ENCODE results near the gene TMCO4.
A peak's percentile ranks its signal among the peaks of the same experiment; 100 is the strongest.
"Not testable (repeated sequence)": the region's sequence is repeated elsewhere in the genome, so short reads cannot be mapped to it uniquely, and the experiment has no call there.

TMCO4 gene

GRCh38 chr1:19813643-19813960 is 13.9 kb upstream of the TMCO4 start:
- DNase-seq (ENCODE audit: low read depth), result no peak

DNA sequence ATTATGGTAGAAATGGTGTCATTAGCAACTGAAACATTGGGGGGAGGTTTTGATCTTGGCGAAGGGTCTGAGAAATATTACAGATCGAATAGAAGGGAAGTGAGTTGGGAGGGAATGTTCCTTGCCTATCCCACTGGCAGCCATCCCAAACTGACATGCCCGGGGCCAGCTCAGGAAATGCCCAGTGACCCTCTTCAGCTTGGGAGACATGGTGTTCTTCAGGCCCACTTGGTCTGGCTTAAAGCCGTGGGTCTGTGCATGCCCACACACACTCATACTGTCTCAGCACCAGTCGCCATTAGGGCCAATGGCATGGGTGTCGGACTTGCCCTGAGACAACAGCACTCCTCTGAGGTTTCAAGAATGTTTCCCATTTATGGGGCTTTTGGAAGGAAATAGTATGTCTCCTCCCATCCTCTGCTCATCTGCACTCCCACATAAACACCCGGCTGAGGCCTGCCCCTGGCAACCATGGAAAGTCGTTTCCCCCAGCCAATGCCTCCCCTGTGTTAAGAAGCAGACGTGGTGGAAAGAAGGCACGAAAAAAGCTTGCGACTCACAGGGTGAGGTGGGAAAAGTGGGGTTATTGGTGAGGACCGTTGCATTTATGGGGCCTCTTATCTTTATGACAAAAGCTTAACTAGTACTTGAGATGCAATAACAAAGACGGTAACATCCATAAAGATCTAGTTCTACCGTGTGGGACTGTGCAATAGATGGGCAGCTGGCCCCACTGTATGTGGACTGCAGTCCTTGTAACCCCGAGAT is 13.3 kb upstream of the TMCO4 start:
- no peak for DNase-seq (ENCODE audit: low read depth)

- DNase-seq (ENCODE audit: low read depth), result peak; percentile 28
Observed at GRCh38 chr1:19811206-19811851, 11.6 kb upstream of the TMCO4 start.

- no peak for DNase-seq (ENCODE audit: low read depth)
Observed at GRCh38 chr1:19809044-19809750, 9.5 kb upstream of the TMCO4 start.

- DNase-seq (ENCODE audit: low read depth), result no peak
Observed at GRCh38 chr1:19808351-19808750, 8.6 kb upstream of the TMCO4 start.

DNA sequence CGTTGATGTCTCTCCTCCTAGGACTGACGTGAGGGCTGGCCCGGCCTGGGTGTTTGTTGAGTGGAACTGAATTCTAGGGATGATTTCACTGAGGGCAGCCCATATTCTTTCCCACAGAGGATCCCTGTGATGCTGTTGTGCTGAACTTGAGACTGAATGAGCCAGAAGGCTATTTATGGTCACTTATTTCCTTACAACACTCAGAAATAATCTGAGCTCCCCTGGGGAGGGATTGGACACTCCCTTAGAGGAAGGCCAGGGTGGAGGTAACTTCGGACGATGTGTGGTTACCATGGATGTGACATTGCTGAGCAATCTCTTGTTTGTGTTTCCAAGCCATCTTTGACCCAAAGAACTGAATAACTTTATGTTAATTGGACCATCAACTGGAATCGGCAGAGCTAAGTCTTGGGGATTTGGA is 5.1 kb upstream of the TMCO4 start:
- no peak for DNase-seq (ENCODE audit: low read depth)

GRCh38 chr1:19802269-19802668 is 2.6 kb upstream of the TMCO4 start:
- DNase-seq (ENCODE audit: low read depth), result no peak

DNA sequence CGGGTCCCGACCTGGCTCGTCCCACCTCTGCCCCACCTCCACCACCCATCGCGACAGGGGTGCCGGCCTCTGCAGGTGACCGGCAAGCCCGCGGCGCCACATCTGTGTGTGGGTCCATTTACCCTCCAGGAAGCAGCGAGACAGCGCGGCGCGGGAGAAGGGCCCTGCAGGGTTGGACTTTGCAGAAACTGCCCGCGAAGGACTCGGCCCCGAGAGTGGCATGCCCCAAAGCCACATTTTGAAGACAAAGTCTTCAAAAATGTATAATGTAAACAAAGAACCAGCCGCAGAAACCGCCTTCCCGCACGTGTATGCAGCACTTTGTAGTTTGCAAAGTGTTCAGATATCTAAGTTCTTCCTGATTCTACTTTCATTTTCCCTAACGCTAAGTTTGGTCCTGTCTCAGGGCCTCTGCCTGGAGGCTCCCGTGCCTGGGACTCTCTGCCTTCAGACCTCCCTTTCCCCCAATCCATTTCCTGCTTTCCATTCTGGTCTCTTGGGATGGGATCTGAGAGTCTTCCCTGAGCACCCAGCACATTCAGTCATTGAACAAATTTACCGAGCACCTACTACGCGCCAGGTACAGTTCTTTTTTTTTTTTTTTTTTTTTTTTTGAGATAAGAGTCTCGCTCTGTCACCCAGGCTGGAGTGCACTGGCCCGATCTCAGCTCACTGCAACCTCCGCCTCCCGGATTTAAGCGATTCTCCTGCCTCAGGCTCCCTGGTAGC is 524 bp upstream of the TMCO4 start:
- DNase-seq (ENCODE audit: low read depth), result peak; percentile 8

DNA sequence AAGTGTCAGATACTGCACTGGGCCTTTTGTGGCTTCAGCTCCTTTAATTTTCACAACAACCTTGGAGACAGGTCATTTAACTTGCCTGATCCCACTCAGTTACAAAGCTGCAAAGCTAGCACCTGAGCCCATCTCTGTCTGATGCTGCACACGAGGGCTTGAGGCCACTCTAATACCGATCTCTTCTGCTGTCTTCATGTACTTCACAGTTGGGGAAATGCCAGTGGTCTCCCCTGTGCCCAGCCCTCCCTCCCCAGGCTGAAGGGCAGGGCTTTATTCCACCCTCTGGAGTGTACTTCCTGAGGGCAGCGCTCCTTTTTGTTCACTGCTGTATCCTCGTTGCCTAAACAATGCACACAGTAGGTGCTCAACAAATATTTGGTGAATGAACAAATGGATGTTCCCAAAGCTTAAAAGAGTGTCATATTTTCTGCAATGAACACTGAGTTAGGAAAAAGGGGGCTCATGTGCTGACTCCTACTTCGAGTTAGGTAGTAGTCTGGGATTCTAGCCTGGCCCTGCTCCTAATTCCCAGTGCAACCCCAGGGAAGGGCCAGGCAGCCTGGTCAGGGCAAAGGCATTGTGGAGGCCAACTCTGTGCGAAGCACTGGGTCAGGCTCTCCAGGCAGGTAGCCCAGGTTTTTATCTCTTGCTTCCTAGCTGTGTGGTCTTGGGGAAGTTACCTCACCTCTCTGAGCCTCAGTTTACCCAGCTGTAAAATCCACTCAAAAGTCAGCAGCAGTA is 1.1 kb downstream of the TMCO4 start:
- no peak for DNase-seq (ENCODE audit: low read depth)

GRCh38 chr1:19797827-19798226 is 1.9 kb downstream of the TMCO4 start:
- DNase-seq (ENCODE audit: low read depth), result no peak

DNA sequence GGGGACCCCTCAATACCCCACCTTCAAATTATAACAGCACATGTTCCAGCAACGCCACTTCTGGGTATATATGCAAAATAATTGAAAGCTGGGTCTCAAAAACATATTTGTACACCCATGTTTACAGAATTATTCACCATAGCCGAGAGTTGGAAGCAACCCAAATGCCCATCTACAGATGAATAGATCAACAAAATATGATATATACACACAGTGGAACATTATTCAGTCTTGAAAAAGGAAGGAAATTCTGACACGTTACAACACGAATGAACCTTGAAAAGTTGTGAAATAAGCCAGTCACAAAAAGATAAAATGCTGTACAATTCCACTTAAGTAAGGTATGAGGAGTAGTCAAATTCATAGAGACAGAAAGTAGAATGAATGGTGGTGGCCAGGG is 5.1 kb downstream of the TMCO4 start:
- DNase-seq (ENCODE audit: low read depth), result no peak

- DNase-seq (ENCODE audit: low read depth), result no peak
Observed at GRCh38 chr1:19793360-19794046, 6.2 kb downstream of the TMCO4 start.

GRCh38 chr1:19792237-19793002 is 7.3 kb downstream of the TMCO4 start:
- DNase-seq (ENCODE audit: low read depth), result no peak

DNA sequence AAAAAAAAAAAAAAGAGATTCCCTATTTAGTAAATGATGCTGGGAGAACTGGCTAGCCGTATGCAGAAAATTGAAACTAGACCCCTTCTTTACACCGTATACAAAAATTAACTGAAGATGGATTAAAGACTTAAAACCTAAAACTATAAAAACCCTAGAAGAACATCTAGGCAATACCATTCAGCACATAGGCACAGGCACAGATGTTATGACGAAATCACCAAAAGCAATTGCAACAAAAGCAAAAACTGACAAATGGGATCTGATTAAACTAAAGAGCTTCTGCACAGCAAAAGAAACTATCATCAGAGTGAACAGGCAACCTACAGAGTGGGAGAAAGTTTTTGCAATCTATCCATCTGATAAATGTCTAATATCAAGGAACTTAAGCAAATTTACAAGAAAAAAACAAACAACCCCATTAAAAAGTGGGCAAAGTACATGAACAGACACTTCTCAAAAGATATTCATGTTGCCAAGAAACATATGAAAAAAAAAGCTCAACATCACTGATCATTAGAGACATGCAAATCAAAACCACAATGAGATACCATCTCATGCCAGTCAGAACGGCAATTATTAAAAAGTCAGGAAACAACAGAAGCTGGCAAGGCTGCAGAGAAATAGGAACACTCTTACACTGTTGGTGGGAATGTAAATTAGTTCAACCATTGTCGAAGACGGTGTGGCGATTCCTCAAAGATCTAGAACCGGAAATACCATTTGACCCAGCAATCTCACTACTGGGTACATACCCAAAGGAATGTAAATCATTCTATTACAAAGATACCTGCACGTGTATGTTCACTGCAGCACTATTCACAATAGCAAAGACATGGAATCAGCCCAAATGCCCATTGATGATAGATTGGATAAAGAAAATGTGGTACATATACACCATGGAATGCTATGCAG is 9.4 kb downstream of the TMCO4 start:
- DNase-seq (ENCODE audit: low read depth), result not testable (repeated sequence)

- no peak for DNase-seq (ENCODE audit: low read depth)
Observed at GRCh38 chr1:19786988-19787423, 12.7 kb downstream of the TMCO4 start.

GRCh38 chr1:19785660-19786059 is 14.1 kb downstream of the TMCO4 start:
- DNase-seq (ENCODE audit: low read depth), result no peak

- DNase-seq (ENCODE audit: low read depth), result no peak
Observed at GRCh38 chr1:19780267-19780877, 19.3 kb downstream of the TMCO4 start.

- DNase-seq (ENCODE audit: low read depth), result no peak
Observed at GRCh38 chr1:19776933-19777332, 22.8 kb downstream of the TMCO4 start.

DNA sequence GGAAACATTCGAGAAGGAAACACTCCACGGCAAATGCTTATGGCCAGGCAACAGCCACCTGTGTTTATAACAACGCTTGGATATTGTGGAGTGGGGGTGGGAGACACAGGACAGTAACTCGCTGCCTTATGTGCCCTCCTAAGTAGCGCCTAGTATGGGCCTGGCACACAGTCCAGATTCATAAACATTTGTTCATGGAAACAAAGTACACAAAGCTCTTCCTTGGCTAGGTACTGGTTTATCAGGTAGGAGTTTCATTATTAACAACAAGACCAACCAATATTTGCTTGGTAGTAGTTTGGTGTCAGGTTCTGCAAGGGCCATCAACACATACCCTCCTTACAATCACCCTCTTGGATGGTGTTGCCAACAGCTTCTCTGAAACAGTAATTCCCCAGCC is 23.4 kb downstream of the TMCO4 start:
- no peak for DNase-seq (ENCODE audit: low read depth)

Measured in activated T-helper 9 cell treated with anti-CD3 and anti-CD28 coated beads, Interleukin-2, amount 50 U/mL, for 16 hours (primary cell).